DMS114 treated with DMSO at 0.1 percent for 48 hours (cell line): ENCODE results near the gene MYO3B.

Experiments
- DNase-seq: peaks from one replicate; lab custom pipeline; 2025; ENCODE audit not compliant: unreplicated experiment; lab: John Stamatoyannopoulos, UW

MYO3B gene

GRCh38 chr2:170162271-170162632 is 15.7 kb upstream of the MYO3B start:
- DNase-seq = no peak

GRCh38 chr2:170163411-170164065 is 14.4 kb upstream of the MYO3B start:
- DNase-seq = no peak

GRCh38 chr2:170165129-170165528 is 12.8 kb upstream of the MYO3B start:
- DNase-seq = no peak

GRCh38 chr2:170166735-170167134 is 11.2 kb upstream of the MYO3B start:
- no peak for DNase-seq

- DNase-seq = no peak
These were observed 7.5 kb upstream of the MYO3B start for GRCh38 chr2:170170281-170171040.

GRCh38 chr2:170176212-170176611 is 1.7 kb upstream of the MYO3B start:
- DNase-seq = no peak

- no peak for DNase-seq
These were observed 2.2 kb downstream of the MYO3B start for GRCh38 chr2:170180031-170180566.

GRCh38 chr2:170181602-170182001 is 3.7 kb downstream of the MYO3B start:
- DNase-seq = no peak

- DNase-seq = no peak
These were observed 7.4 kb downstream of the MYO3B start for GRCh38 chr2:170185319-170185718.

GRCh38 chr2:170189757-170190156 is 11.8 kb downstream of the MYO3B start:
- no peak for DNase-seq

GRCh38 chr2:170190172-170190571 is 12.2 kb downstream of the MYO3B start:
- DNase-seq = no peak

GRCh38 chr2:170191166-170191866 is 13.4 kb downstream of the MYO3B start:
- no peak for DNase-seq

GRCh38 chr2:170196963-170197362 is 19.0 kb downstream of the MYO3B start:
- no peak for DNase-seq

- DNase-seq = no peak
These were observed 23.3 kb downstream of the MYO3B start for GRCh38 chr2:170201275-170201674.

- DNase-seq = no peak
These were observed 23.9 kb downstream of the MYO3B start for GRCh38 chr2:170201734-170202393.

- DNase-seq = no peak
These were observed 24.5 kb downstream of the MYO3B start for GRCh38 chr2:170202437-170202836.

GRCh38 chr2:170204298-170204951 is 26.5 kb downstream of the MYO3B start:
- DNase-seq = no peak

- DNase-seq = no peak
These were observed 28.3 kb downstream of the MYO3B start for GRCh38 chr2:170206246-170206645.

- DNase-seq = no peak
These were observed 29.0 kb downstream of the MYO3B start for GRCh38 chr2:170206805-170207407.

GRCh38 chr2:170207901-170208300 is 30.0 kb downstream of the MYO3B start:
- no peak for DNase-seq
